ENCODE results near the gene TMEM72.
A peak's percentile ranks its signal among the peaks of the same experiment; 100 is the strongest.

TMEM72 gene

GRCh38 chr10:44921061-44921460 lies 9.9 kb downstream of the TMEM72 start:
- DNase-seq, result no peak

GRCh38 chr10:44921506-44921905 lies 10.4 kb downstream of the TMEM72 start:
- no peak for DNase-seq

- DNase-seq, result no peak
Observed at GRCh38 chr10:44922021-44922420, 10.9 kb downstream of the TMEM72 start.

GRCh38 chr10:44922796-44923545 lies 11.8 kb downstream of the TMEM72 start:
- no peak for DNase-seq

GRCh38 chr10:44923611-44924010 lies 12.5 kb downstream of the TMEM72 start:
- no peak for DNase-seq

GRCh38 chr10:44924261-44925040 lies 13.3 kb downstream of the TMEM72 start:
- no peak for DNase-seq

- no peak for DNase-seq
Observed at GRCh38 chr10:44925224-44925623, 14.1 kb downstream of the TMEM72 start.

- no peak for DNase-seq
Observed at GRCh38 chr10:44925811-44926750, 14.9 kb downstream of the TMEM72 start.

GRCh38 chr10:44926751-44927351 lies 15.7 kb downstream of the TMEM72 start:
- no peak for DNase-seq

GRCh38 chr10:44927352-44927751 lies 16.2 kb downstream of the TMEM72 start:
- no peak for DNase-seq

GRCh38 chr10:44928462-44928861 lies 17.3 kb downstream of the TMEM72 start:
- no peak for DNase-seq

GRCh38 chr10:44929356-44930255 lies 18.5 kb downstream of the TMEM72 start:
- DNase-seq, result no peak

- DNase-seq, result no peak
Observed at GRCh38 chr10:44930904-44931620, 19.9 kb downstream of the TMEM72 start.

- no peak for DNase-seq
Observed at GRCh38 chr10:44931621-44932516, 20.7 kb downstream of the TMEM72 start.

GRCh38 chr10:44932517-44933450 lies 21.6 kb downstream of the TMEM72 start:
- peak; percentile 69 for DNase-seq

GRCh38 chr10:44933451-44934321 lies 22.5 kb downstream of the TMEM72 start:
- DNase-seq, result no peak

- no peak for DNase-seq
Observed at GRCh38 chr10:44934416-44935200, 23.5 kb downstream of the TMEM72 start.
